WTC11 (cell line): ENCODE measurements around the gene FMO2. TPM values are rescaled to one million over a fixed set of nuclear protein-coding genes. Genes with fewer than 3 reads are reported as not detected.

ENCODE experiments used
- ATAC-seq: fragments of 200-7000 bp; cut with Tn5 transposase; 2 replicates; pipeline ENCODE4 v1.10.0; 2021; ENCODE audit warnings: mild to moderate bottlenecking, moderate library complexity
- CTCF ChIA-PET: fragments of 300-600 bp; sonication (Branson Sonifier 250); formaldehyde crosslinking; loops from one replicate; lab custom pipeline; 2021; ENCODE audit warnings: antibody characterized with exemption; lab: Charles Lee
- POLR2A ChIA-PET: fragments of 350-600 bp; sonication (Branson Sonifier 250); formaldehyde crosslinking; loops from one replicate; lab custom pipeline; 2021; ENCODE audit warnings: antibody characterized with exemption; lab: Charles Lee
- DNase-seq: peaks from one replicate; pipeline ENCODE4 v3.0.0; 2021; ENCODE audit warnings: low spot score
- H3K27ac Mint-ChIP-seq: 2 replicates; pipeline ENCODE4 v1.8.0; 2021; ENCODE audit warnings: mixed read lengths
- H3K27me3 Mint-ChIP-seq: 2 replicates; pipeline ENCODE4 v1.8.0; 2021; ENCODE audit warnings: low read depth, mild to moderate bottlenecking, moderate library complexity, mixed read lengths
- H3K36me3 Mint-ChIP-seq: 2 replicates; pipeline ENCODE4 v1.8.0; 2021; ENCODE audit warnings: mixed read lengths
- H3K4me1 Mint-ChIP-seq: 2 replicates; pipeline ENCODE4 v1.8.0; 2022; ENCODE audit warnings: mixed read lengths
- H3K4me3 Mint-ChIP-seq: 2 replicates; pipeline ENCODE4 v1.8.0; 2021; ENCODE audit warnings: mild to moderate bottlenecking, moderate library complexity, mixed read lengths
- H3K9me3 Mint-ChIP-seq: 2 replicates; pipeline ENCODE4 v1.8.0; 2021; ENCODE audit warnings: mixed read lengths
- AR ChIP-seq: fragments of 250-450 bp; sonication (Bioruptor Pico); IDR thresholded peaks from 2 replicates; pipeline ENCODE4 v1.9.0; 2021; ENCODE audit warnings: mild to moderate bottlenecking
- CREB1 ChIP-seq: sonication (generic); formaldehyde crosslinking; IDR thresholded peaks from 2 replicates; pipeline ENCODE4 v1.8.0; 2023; ENCODE audit warnings: mild to moderate bottlenecking, missing genetic modification reagents
- CREM ChIP-seq: sonication (generic); formaldehyde crosslinking; IDR thresholded peaks from 2 replicates; pipeline ENCODE4 v1.8.1; 2022; ENCODE audit warnings: mild to moderate bottlenecking, missing genetic modification reagents, moderate library complexity
- E2F1 ChIP-seq: sonication (generic); formaldehyde crosslinking; IDR thresholded peaks from 2 replicates; pipeline ENCODE4 v1.8.0; 2022; ENCODE audit warnings: mild to moderate bottlenecking, missing genetic modification reagents
- FOXK1 ChIP-seq: sonication (generic); formaldehyde crosslinking; IDR thresholded peaks from 2 replicates; pipeline ENCODE4 v1.8.0; 2022; ENCODE audit warnings: mild to moderate bottlenecking, moderate library complexity, missing genetic modification reagents
- GTF2I ChIP-seq: fragments of 250-450 bp; sonication (Bioruptor Pico); conservative IDR thresholded peaks from 2 replicates; pipeline ENCODE4 v1.4.0; 2021; ENCODE audit warnings: mild to moderate bottlenecking
- HMGA2 ChIP-seq: fragments of 250-450 bp; sonication (Bioruptor Pico); IDR thresholded peaks from 2 replicates; pipeline ENCODE4 v1.4.0; 2021; ENCODE audit warnings: mild to moderate bottlenecking, moderate library complexity
- JAZF1 ChIP-seq: fragments of 250-450 bp; sonication (Bioruptor Pico); IDR thresholded peaks from 2 replicates; pipeline ENCODE4 v1.9.0; 2021; ENCODE audit warnings: moderate library complexity, mild to moderate bottlenecking, inconsistent platforms
- NFATC4 ChIP-seq: fragments of 250-450 bp; sonication (Bioruptor Pico); IDR thresholded peaks from 2 replicates; pipeline ENCODE4 v1.9.0; 2021; ENCODE audit warnings: mild to moderate bottlenecking
- NR2C2 ChIP-seq: sonication (generic); formaldehyde crosslinking; IDR thresholded peaks from 2 replicates; pipeline ENCODE4 v1.8.0; 2022; ENCODE audit warnings: mild to moderate bottlenecking, missing genetic modification reagents
- NR3C1 ChIP-seq: sonication (generic); formaldehyde crosslinking; conservative IDR thresholded peaks from 2 replicates; pipeline ENCODE4 v1.8.1; 2023; ENCODE audit warnings: low read depth, mild to moderate bottlenecking, missing genetic modification reagents
- SOX15 ChIP-seq: fragments of 250-450 bp; sonication (Bioruptor Pico); IDR thresholded peaks from 2 replicates; pipeline ENCODE4 v1.9.0; 2021; ENCODE audit warnings: mild to moderate bottlenecking
- ZBTB21 ChIP-seq: sonication (generic); formaldehyde crosslinking; IDR thresholded peaks from 2 replicates; pipeline ENCODE4 v1.8.1; 2023; ENCODE audit warnings: mild to moderate bottlenecking, missing genetic modification reagents, borderline replicate concordance
- ZNF219 ChIP-seq: sonication (generic); formaldehyde crosslinking; IDR thresholded peaks from 2 replicates; pipeline ENCODE4 v1.8.0; 2023; ENCODE audit warnings: missing genetic modification reagents, mild to moderate bottlenecking, borderline replicate concordance
- ZNF263 ChIP-seq: sonication (generic); formaldehyde crosslinking; IDR thresholded peaks from 2 replicates; pipeline ENCODE4 v1.8.1; 2022; ENCODE audit warnings: low read depth, mild to moderate bottlenecking, moderate library complexity, missing genetic modification reagents
- ZNF281 ChIP-seq: sonication (generic); formaldehyde crosslinking; IDR thresholded peaks from 2 replicates; pipeline ENCODE4 v1.8.0; 2023; ENCODE audit warnings: mild to moderate bottlenecking, missing genetic modification reagents
- ZNF396 ChIP-seq: fragments of 250-450 bp; sonication (Bioruptor Pico); IDR thresholded peaks from 2 replicates; pipeline ENCODE4 v1.8.0; 2021; ENCODE audit warnings: mild to moderate bottlenecking, moderate library complexity, borderline replicate concordance
- ZNF423 ChIP-seq: fragments of 250-450 bp; sonication (Bioruptor Pico); IDR thresholded peaks from 2 replicates; pipeline ENCODE4 v2.1.2; 2022; ENCODE audit warnings: mild to moderate bottlenecking, moderate library complexity
- total RNA-seq: library from RNA; stranded (reverse); gene quantifications from 3 replicates; pipeline ENCODE4 v1.2.3, GENCODE V29; 2021
- TF ChIP-seq, protein P1 (sequence below): sonication (generic); formaldehyde crosslinking; conservative IDR thresholded peaks from 2 replicates; pipeline ENCODE4 v1.8.1; 2022; ENCODE audit warnings: mild to moderate bottlenecking, missing genetic modification reagents
- TF ChIP-seq, protein P2 (sequence below): sonication (generic); formaldehyde crosslinking; IDR thresholded peaks from 2 replicates; pipeline ENCODE4 v1.8.1; 2023; ENCODE audit warnings: mild to moderate bottlenecking, missing genetic modification reagents, borderline replicate concordance
- TF ChIP-seq, protein P3 (sequence below): sonication (generic); formaldehyde crosslinking; IDR thresholded peaks from 2 replicates; pipeline ENCODE4 v1.8.1; 2022; ENCODE audit warnings: low read depth, mild to moderate bottlenecking, moderate library complexity, missing genetic modification reagents, borderline replicate concordance
- TF ChIP-seq, protein P4 (sequence below): sonication (generic); formaldehyde crosslinking; IDR thresholded peaks from 2 replicates; pipeline ENCODE4 v1.8.0; 2023; ENCODE audit warnings: missing genetic modification reagents

FMO2 gene
- total RNA-seq, 1 experiment from 2014 or later = not detected

DNA sequence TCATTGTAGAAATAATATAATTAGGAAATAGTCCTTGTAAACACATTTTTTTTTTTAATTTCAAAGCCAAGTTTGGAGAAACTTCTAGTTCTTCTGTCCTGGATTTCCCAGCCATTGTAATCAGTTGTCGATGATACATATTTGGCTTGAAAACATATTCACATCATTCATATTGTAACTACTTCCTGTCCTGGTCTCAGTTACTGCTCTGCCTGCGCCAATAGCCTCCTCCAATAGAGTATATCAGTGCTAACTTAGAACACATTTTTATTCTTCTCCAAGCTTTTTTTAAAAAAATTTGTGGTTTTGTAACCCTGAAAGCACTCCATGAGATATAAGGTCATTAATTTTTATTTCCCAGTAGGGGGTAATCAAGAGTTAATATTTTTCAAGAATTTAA lies 46.1 kb upstream of the FMO2 start:
- no peaks in the 10 kb centered on the region for H3K27me3 Mint-ChIP-seq
- CTCF ChIA-PET = no interaction called here
- no peaks in the 10 kb centered on the region for H3K9me3 Mint-ChIP-seq
- POLR2A ChIA-PET = no interaction called here
- TF ChIP-seq ZNF423 (CRISPR knock-in tag) (no peak), NR2C2 (CRISPR knock-in tag) (no peak), SOX15 (no peak), ZNF281 (CRISPR knock-in tag) (no peak), HMGA2 (CRISPR knock-in tag) (no peak), ZNF263 (CRISPR knock-in tag) (no peak), FOXK1 (no peak), CREM (CRISPR knock-in tag) (no peak), JAZF1 (CRISPR knock-in tag) (no peak), ZBTB21 (CRISPR knock-in tag) (no peak), NFATC4 (no peak)
- TF ChIP-seq, protein P1, sequence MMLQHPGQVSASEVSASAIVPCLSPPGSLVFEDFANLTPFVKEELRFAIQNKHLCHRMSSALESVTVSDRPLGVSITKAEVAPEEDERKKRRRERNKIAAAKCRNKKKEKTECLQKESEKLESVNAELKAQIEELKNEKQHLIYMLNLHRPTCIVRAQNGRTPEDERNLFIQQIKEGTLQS (CRISPR knock-in tag) = no peak
- H3K27ac Mint-ChIP-seq = no peak overlapping the region
- no peak overlapping the region for H3K4me3 Mint-ChIP-seq
- peaks cover 33% of the 10 kb centered on the region for H3K4me1 Mint-ChIP-seq
- ATAC-seq (no peak), DNase-seq (no peak)
- H3K36me3 Mint-ChIP-seq = no peaks in the 10 kb centered on the region

- H3K9me3 Mint-ChIP-seq = no peaks in the 10 kb centered on the region
- TF ChIP-seq, protein P2, sequence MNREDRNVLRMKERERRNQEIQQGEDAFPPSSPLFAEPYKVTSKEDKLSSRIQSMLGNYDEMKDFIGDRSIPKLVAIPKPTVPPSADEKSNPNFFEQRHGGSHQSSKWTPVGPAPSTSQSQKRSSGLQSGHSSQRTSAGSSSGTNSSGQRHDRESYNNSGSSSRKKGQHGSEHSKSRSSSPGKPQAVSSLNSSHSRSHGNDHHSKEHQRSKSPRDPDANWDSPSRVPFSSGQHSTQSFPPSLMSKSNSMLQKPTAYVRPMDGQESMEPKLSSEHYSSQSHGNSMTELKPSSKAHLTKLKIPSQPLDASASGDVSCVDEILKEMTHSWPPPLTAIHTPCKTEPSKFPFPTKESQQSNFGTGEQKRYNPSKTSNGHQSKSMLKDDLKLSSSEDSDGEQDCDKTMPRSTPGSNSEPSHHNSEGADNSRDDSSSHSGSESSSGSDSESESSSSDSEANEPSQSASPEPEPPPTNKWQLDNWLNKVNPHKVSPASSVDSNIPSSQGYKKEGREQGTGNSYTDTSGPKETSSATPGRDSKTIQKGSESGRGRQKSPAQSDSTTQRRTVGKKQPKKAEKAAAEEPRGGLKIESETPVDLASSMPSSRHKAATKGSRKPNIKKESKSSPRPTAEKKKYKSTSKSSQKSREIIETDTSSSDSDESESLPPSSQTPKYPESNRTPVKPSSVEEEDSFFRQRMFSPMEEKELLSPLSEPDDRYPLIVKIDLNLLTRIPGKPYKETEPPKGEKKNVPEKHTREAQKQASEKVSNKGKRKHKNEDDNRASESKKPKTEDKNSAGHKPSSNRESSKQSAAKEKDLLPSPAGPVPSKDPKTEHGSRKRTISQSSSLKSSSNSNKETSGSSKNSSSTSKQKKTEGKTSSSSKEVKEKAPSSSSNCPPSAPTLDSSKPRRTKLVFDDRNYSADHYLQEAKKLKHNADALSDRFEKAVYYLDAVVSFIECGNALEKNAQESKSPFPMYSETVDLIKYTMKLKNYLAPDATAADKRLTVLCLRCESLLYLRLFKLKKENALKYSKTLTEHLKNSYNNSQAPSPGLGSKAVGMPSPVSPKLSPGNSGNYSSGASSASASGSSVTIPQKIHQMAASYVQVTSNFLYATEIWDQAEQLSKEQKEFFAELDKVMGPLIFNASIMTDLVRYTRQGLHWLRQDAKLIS (CRISPR knock-in tag) = no peak
- TF ChIP-seq, protein P3, sequence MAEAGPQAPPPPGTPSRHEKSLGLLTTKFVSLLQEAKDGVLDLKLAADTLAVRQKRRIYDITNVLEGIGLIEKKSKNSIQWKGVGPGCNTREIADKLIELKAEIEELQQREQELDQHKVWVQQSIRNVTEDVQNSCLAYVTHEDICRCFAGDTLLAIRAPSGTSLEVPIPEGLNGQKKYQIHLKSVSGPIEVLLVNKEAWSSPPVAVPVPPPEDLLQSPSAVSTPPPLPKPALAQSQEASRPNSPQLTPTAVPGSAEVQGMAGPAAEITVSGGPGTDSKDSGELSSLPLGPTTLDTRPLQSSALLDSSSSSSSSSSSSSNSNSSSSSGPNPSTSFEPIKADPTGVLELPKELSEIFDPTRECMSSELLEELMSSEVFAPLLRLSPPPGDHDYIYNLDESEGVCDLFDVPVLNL (CRISPR knock-in tag) = no peak
- TF ChIP-seq, protein P4, sequence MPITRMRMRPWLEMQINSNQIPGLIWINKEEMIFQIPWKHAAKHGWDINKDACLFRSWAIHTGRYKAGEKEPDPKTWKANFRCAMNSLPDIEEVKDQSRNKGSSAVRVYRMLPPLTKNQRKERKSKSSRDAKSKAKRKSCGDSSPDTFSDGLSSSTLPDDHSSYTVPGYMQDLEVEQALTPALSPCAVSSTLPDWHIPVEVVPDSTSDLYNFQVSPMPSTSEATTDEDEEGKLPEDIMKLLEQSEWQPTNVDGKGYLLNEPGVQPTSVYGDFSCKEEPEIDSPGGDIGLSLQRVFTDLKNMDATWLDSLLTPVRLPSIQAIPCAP (CRISPR knock-in tag) = no peak
- TF ChIP-seq ZNF396 (CRISPR knock-in tag) (no peak), ZNF219 (CRISPR knock-in tag) (no peak), CREB1 (CRISPR knock-in tag) (no peak), AR (CRISPR knock-in tag) (no peak), ZBTB21 (CRISPR knock-in tag) (no peak), JAZF1 (CRISPR knock-in tag) (no peak), FOXK1 (no peak), E2F1 (CRISPR knock-in tag) (no peak), GTF2I (CRISPR knock-in tag) (no peak), NR3C1 (CRISPR knock-in tag) (no peak)
These were observed 45.2 kb upstream of the FMO2 start for GRCh38 chr1:171139890-171140289.

More at GRCh38 chr1:171139890-171140289, 45.2 kb upstream of the FMO2 start:
- Mint-ChIP-seq H3K4me1 (peaks cover 33% of the 10 kb centered on the region), H3K27ac (no peak overlapping the region), H3K4me3 (no peak overlapping the region), H3K36me3 (no peaks in the 10 kb centered on the region), H3K27me3 (no peaks in the 10 kb centered on the region)
- CTCF ChIA-PET = no interaction called here
- POLR2A ChIA-PET = no interaction called here
- ATAC-seq (no peak), DNase-seq (no peak)
